GM18502 (cell line): ENCODE measurements around the gene HOXD10.

Experiments
- ATAC-seq: cut with Tn5 transposase; IDR thresholded peaks from one replicate; pipeline ENCODE4 v1.9.1; 2021; ENCODE audit warnings: mild to moderate bottlenecking; ENCODE audit not compliant: unreplicated experiment, poor library complexity

Gene HOXD10

GRCh38 chr2:176121190-176122051 lies 4.8 kb downstream of the HOXD10 start:
- no peak for ATAC-seq

- ATAC-seq = no peak
Measured at GRCh38 chr2:176122052-176122682, 5.6 kb downstream of the HOXD10 start.

- ATAC-seq = no peak
Measured at GRCh38 chr2:176122683-176123410, 6.3 kb downstream of the HOXD10 start, which contains the start of gene HOXD9. Gene HOXD9, plus strand, starts transcription at chr2:176122719. Its CDS starts 50 bp downstream, at chr2:176122769.

GRCh38 chr2:176123411-176124109 lies 7.0 kb downstream of the HOXD10 start:
- no peak for ATAC-seq

GRCh38 chr2:176124110-176124946 lies 7.8 kb downstream of the HOXD10 start:
- ATAC-seq = no peak

GRCh38 chr2:176124947-176125771 lies 8.6 kb downstream of the HOXD10 start:
- ATAC-seq = no peak

- ATAC-seq = no peak
Measured at GRCh38 chr2:176125772-176126054, 9.1 kb downstream of the HOXD10 start.

GRCh38 chr2:176126929-176127773 lies 10.6 kb downstream of the HOXD10 start:
- no peak for ATAC-seq

- no peak for ATAC-seq
Measured at GRCh38 chr2:176127774-176128072, 11.1 kb downstream of the HOXD10 start.

GRCh38 chr2:176128172-176128981 lies 11.8 kb downstream of the HOXD10 start:
- ATAC-seq = no peak

GRCh38 chr2:176128982-176129796 lies 12.6 kb downstream of the HOXD10 start, which contains the start of gene HOXD8:
Gene HOXD8, plus strand, starts transcription at chr2:176129705. Its CDS starts 662 bp downstream, at chr2:176130367.
- no peak for ATAC-seq

- no peak for ATAC-seq
Measured at GRCh38 chr2:176129813-176130146, 13.2 kb downstream of the HOXD10 start.

GRCh38 chr2:176130147-176130956 lies 13.8 kb downstream of the HOXD10 start:
- no peak for ATAC-seq

GRCh38 chr2:176130957-176131847 lies 14.6 kb downstream of the HOXD10 start:
- ATAC-seq = no peak

- no peak for ATAC-seq
Measured at GRCh38 chr2:176131848-176132158, 15.2 kb downstream of the HOXD10 start.
